ENCODE data around the gene ALK. TPM values are rescaled to one million over a fixed set of nuclear protein-coding genes. Genes with fewer than 3 reads are reported as not detected.

ALK gene
- total and polyA plus RNA-seq, 2 experiments from 2014 or later, result 0.35 TPM; not detected in 1

- no peak for TF ChIP-seq REST (IDR thresholded peaks at IDR 0.05; ENCODE audit: unreplicated experiment)
- no peak for TF ChIP-seq JUNB (IDR thresholded peaks at IDR 0.05; ENCODE audit: unreplicated experiment)
- no peak for TF ChIP-seq ZNF462 (CRISPR knock-in tag; IDR thresholded peaks at IDR 0.05)
- TF ChIP-seq ZNF114 (CRISPR knock-in tag; IDR thresholded peaks at IDR 0.05), result no peak
- no peak for TF ChIP-seq ETS1 (IDR thresholded peaks at IDR 0.05)
These were observed 466.1 kb downstream of the ALK start (continued) for GRCh38 chr2:29455200-29455860.
